Liver (tissue), 3 donors: ENCODE measurements around the gene SH3RF3.

Experiments used
- ATF3 ChIP-seq: IDR thresholded peaks from 2 replicates; pipeline ENCODE4 v1.6.1; 2016; ENCODE audit warnings: antibody characterized with exemption
- CTCF ChIP-seq: fragments of 150-350 bp; IDR thresholded peaks from 2 replicates; pipeline ENCODE4 v1.5.1; 2017; ENCODE audit warnings: improper control_type of control experiment, low read depth, low read length; ENCODE audit not compliant: missing input control
- GABPA ChIP-seq, 2 donors: IDR thresholded peaks in 1 of 2; conservative IDR thresholded peaks in 1 of 2; 2 replicates each; pipeline ENCODE4 v1.6.1; 2016; ENCODE audit warnings: antibody characterized with exemption in 2 of 2, mild to moderate bottlenecking in 1 of 2, moderate library complexity in 1 of 2
- HNF4A ChIP-seq, 2 donors: conservative IDR thresholded peaks; 2 replicates each; pipeline ENCODE4 v1.6.1; 2016; ENCODE audit warnings: antibody characterized with exemption in 2 of 2, mild to moderate bottlenecking in 2 of 2
- MAX ChIP-seq: IDR thresholded peaks from 2 replicates; pipeline ENCODE4 v1.6.1; 2016; ENCODE audit warnings: antibody characterized with exemption
- SP1 ChIP-seq: IDR thresholded peaks from 2 replicates; pipeline ENCODE4 v1.6.1; 2018; ENCODE audit warnings: antibody characterized with exemption, mild to moderate bottlenecking
- donor health status: healthy.
- donor health status: healthy.

GRCh38 chr2:109352898-109353689 is 224.1 kb downstream of the SH3RF3 start:
- no peak for TF ChIP-seq CTCF
- TF ChIP-seq SP1, result no peak
- no peak for TF ChIP-seq HNF4A (conservative IDR thresholded peaks at IDR 0.05)
- no peak for TF ChIP-seq GABPA (IDR thresholded peaks at IDR 0.05 in 1 of 2, conservative IDR thresholded peaks at IDR 0.05 in 1 of 2)
- no peak for TF ChIP-seq MAX
- TF ChIP-seq ATF3, result no peak
